Measurements from ENCODE around the gene ANP32A. TPM values are rescaled to one million over a fixed set of nuclear protein-coding genes. Genes with fewer than 3 reads are reported as not detected.
A peak's percentile ranks its signal among the peaks of the same experiment; 100 is the strongest.

The ANP32A gene
- total RNA-seq, 4 donors from 2014 or later: 33.1 to 65.1 (median 41.1) TPM

DNA sequence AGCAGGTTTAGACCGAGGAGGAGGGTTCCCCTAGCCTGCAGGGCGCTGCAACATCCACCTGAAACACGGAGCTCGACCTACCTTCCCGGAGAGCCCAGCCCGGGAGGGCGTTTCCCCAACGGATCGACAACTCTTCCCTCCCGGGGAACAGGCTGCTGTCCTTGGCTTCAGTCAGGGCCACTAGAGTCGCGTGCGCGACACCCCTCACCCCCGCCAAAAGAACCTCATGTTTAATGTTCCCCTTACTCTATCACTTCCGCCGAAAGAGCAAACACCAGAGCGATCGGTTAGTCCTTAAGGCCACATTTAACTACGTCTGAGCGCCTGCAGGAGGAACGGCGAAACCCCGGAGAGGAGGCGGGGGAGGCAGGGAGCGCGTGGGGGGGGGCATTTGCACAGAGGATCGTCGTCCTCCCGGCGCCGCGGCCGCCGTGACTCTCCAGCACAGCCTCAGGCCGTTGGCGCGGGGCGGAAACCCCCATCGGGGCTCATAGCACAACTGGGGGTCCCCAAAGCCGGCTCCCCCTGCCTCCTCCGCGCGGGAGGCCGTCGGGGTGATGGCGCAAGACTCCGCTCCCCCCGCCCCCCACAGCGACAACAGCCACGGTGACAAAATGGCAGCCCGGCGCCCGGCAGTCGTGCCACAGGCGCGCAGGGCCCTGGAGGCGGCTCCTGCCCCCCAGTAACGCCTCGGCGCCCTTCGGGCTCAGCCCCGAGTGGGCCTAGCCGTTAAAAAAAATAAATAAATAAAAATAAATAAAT lies 3.2 kb downstream of the ANP32A start:
- TF ChIP-seq EP300 (IDR thresholded peaks at IDR 0.05) (peak in 1 of 2 donors; percentile 52), POLR2A (IDR thresholded peaks at IDR 0.05) (peak; percentile 8 to 31)
- TF ChIP-seq, protein P1, sequence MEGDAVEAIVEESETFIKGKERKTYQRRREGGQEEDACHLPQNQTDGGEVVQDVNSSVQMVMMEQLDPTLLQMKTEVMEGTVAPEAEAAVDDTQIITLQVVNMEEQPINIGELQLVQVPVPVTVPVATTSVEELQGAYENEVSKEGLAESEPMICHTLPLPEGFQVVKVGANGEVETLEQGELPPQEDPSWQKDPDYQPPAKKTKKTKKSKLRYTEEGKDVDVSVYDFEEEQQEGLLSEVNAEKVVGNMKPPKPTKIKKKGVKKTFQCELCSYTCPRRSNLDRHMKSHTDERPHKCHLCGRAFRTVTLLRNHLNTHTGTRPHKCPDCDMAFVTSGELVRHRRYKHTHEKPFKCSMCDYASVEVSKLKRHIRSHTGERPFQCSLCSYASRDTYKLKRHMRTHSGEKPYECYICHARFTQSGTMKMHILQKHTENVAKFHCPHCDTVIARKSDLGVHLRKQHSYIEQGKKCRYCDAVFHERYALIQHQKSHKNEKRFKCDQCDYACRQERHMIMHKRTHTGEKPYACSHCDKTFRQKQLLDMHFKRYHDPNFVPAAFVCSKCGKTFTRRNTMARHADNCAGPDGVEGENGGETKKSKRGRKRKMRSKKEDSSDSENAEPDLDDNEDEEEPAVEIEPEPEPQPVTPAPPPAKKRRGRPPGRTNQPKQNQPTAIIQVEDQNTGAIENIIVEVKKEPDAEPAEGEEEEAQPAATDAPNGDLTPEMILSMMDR (IDR thresholded peaks at IDR 0.05): peak in 1 of 5 experiments; percentile 15
- Histone ChIP-seq H3K4me3 (peak overlapping the region; percentile 69 to 99 (median 85)), H3K9me3 (no peaks in the 10 kb centered on the region), H3K36me3 (no peaks in the 10 kb centered on the region), H3K27ac (peak overlapping the region; percentile 93 to 99 (median 98)), H3K27me3 (no peaks in the 10 kb centered on the region), H3K4me1 (peaks cover 0 to 49% (median 38%) of the 10 kb centered on the region in 4 donors)
- 0% methylated on average over 48 to 61 of the region's 64 CpGs for WGBS, 2 donors
- DNase-seq (ENCODE audit: low spot score in 2 of 2): peak; percentile 38 to 61

DNA sequence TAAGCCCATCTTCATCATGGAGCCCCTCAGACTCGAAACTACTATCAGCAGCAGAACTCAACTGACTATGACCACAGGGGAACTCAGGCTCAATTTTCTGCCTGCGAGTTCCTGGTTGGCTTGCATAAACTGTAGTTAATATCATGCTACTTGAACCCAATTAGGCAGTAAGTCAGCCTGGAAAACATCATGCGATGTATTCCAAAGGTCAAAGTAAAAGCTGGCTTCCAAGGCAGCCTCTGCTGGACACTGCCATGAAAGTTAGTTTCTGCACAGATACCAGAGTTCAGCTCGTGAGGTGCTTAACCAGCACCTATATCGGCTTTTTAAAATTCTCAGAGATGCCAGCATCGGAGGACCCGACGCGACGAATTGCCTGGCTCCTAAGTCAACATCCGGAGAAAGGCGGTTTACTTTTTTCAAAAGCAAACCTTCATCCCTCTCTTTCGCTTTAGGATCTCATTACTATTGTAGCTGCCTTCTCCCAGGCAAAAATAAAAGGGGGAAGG lies 3.8 kb downstream of the ANP32A start:
- TF ChIP-seq, protein P1 (IDR thresholded peaks at IDR 0.05): no peak
- TF ChIP-seq EP300 (IDR thresholded peaks at IDR 0.05): peak in 1 of 2 donors; percentile 27
- DNase-seq (ENCODE audit: low spot score in 2 of 2): no peak
- H3K27ac ChIP-seq: peak overlapping the region; percentile 93 to 99 (median 98)
- H3K27me3 ChIP-seq: no peaks in the 10 kb centered on the region
- peaks cover 0 to 50% (median 42%) of the 10 kb centered on the region in 4 donors for H3K4me1 ChIP-seq
- H3K4me3 ChIP-seq: peak overlapping the region; percentile 69 to 99 (median 85)
- no peaks in the 10 kb centered on the region for H3K36me3 ChIP-seq
- 2 to 4% methylated on average over 13 of the region's 13 CpGs for WGBS, 2 donors
- H3K9me3 ChIP-seq: no peaks in the 10 kb centered on the region

DNA sequence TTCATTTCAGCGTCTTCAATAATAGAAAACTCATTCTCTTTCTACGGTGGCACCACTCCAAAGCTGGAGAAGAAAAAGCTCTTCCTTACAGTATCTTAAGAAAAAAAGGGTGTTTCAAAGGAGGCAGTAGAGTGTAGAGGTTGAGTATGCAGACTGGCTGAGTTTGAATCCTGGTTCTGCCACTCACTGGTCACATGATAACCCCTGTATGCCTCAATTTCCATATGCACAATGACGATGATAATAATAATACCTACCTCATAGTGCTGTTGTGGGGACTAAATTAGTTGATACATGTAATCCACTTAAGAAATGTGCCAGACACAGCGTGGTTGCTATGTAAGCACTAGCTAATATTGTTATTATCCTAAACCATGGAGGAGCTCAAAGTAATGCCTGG lies 4.5 kb downstream of the ANP32A start:
- Histone ChIP-seq H3K4me3 (peak overlapping the region in 1 of 4 donors; percentile 69), H3K36me3 (no peaks in the 10 kb centered on the region), H3K27me3 (no peaks in the 10 kb centered on the region), H3K27ac (peak overlapping the region; percentile 93 to 99 (median 98)), H3K4me1 (peaks cover 0 to 49% (median 41%) of the 10 kb centered on the region in 4 donors), H3K9me3 (no peaks in the 10 kb centered on the region)
- 68 to 71% methylated on average over 4 of the region's 4 CpGs for WGBS, 2 donors
- DNase-seq (ENCODE audit: low spot score in 2 of 2): no peak
- TF ChIP-seq, protein P1 (IDR thresholded peaks at IDR 0.05): no peak
- no peak for TF ChIP-seq POLR2A (IDR thresholded peaks at IDR 0.05)
- TF ChIP-seq EP300 (IDR thresholded peaks at IDR 0.05): no peak

DNA sequence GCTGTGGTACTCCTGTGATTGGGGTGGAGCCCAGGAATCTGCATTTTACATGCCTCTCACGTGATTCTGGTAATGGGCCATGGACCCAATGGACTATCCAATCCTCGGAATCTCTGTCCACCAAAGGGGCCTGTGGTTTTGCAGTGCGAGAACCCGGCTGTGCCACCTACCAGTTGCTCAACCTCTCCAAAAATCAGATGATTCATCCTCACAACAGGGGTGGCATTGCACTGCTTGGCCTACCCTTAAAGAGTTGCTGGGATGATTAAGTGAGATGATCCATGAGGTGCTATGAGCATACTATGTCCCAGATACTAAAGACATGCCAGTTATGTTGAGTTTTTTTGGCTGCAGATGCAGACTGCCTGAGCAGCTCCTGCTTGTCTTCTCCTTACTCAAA lies 5.1 kb downstream of the ANP32A start:
- no peak overlapping the region for H3K4me3 ChIP-seq
- WGBS, 2 donors: 64% methylated on average over 3 to 4 of the region's 4 CpGs
- no peaks in the 10 kb centered on the region for H3K27me3 ChIP-seq
- H3K36me3 ChIP-seq: no peaks in the 10 kb centered on the region
- no peaks in the 10 kb centered on the region for H3K9me3 ChIP-seq
- no peak for TF ChIP-seq EP300 (IDR thresholded peaks at IDR 0.05)
- TF ChIP-seq, protein P1 (IDR thresholded peaks at IDR 0.05): no peak
- no peak for TF ChIP-seq POLR2A (IDR thresholded peaks at IDR 0.05)
- H3K4me1 ChIP-seq: peaks cover 0 to 52% (median 41%) of the 10 kb centered on the region in 4 donors
- no peak for DNase-seq (ENCODE audit: low spot score in 2 of 2)
- peak overlapping the region in 3 of 4 donors; percentile 98 to 99 (median 98) for H3K27ac ChIP-seq

DNA sequence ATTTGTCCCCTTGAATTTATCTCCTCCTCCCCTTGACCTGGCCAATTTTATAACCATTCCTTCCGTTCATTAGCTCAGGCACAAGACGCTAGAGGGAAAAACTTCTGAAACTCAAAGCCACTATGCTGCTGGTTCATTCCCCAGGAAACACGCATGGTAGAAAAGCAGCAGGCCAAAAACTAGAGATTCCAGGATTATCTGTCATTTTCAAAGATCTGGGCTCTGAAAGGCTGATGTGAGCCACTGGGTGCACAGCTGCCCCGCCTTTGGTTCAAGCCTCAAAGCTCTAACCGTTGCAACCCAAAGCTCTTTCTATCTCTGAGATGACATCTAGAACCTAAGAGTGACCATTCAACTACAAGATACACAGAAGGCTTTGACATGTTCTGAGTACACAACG lies 6.1 kb downstream of the ANP32A start:
- no peak for DNase-seq (ENCODE audit: low spot score in 2 of 2)
- no peak overlapping the region for H3K4me3 ChIP-seq
- H3K27me3 ChIP-seq: no peaks in the 10 kb centered on the region
- peaks cover 0 to 59% (median 41%) of the 10 kb centered on the region in 4 donors for H3K4me1 ChIP-seq
- no peaks in the 10 kb centered on the region for H3K9me3 ChIP-seq
- H3K36me3 ChIP-seq: no peaks in the 10 kb centered on the region
- TF ChIP-seq EP300 (IDR thresholded peaks at IDR 0.05): no peak
- TF ChIP-seq, protein P1 (IDR thresholded peaks at IDR 0.05): no peak
- no peak for TF ChIP-seq POLR2A (IDR thresholded peaks at IDR 0.05)
- H3K27ac ChIP-seq: peak overlapping the region in 1 of 4 donors; percentile 32
- 78 to 91% methylated on average over 6 of the region's 6 CpGs for WGBS, 2 donors
